ENCODE data around the gene TRPV2.

- TF ChIP-seq, protein P1, sequence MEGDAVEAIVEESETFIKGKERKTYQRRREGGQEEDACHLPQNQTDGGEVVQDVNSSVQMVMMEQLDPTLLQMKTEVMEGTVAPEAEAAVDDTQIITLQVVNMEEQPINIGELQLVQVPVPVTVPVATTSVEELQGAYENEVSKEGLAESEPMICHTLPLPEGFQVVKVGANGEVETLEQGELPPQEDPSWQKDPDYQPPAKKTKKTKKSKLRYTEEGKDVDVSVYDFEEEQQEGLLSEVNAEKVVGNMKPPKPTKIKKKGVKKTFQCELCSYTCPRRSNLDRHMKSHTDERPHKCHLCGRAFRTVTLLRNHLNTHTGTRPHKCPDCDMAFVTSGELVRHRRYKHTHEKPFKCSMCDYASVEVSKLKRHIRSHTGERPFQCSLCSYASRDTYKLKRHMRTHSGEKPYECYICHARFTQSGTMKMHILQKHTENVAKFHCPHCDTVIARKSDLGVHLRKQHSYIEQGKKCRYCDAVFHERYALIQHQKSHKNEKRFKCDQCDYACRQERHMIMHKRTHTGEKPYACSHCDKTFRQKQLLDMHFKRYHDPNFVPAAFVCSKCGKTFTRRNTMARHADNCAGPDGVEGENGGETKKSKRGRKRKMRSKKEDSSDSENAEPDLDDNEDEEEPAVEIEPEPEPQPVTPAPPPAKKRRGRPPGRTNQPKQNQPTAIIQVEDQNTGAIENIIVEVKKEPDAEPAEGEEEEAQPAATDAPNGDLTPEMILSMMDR (conservative IDR thresholded peaks at IDR 0.05) = no peak
- TF ChIP-seq ZFX (IDR thresholded peaks at IDR 0.05) = no peak
Observed at GRCh38 chr17:16443511-16444257, 28.3 kb downstream of the TRPV2 start.

Data from C4-2B (cell line).